Hematopoietic multipotent progenitor cell treated with erythropoietin and hydrocortisone succinate and interleukin-3 and kit ligand, for 8 days (in vitro differentiated cells): ENCODE data around the gene ACP2.
"Not testable (repeated sequence)": the region's sequence is repeated elsewhere in the genome, so short reads cannot be mapped to it uniquely, and the experiment has no call there.

Experiments
- DNase-seq: peaks from one replicate; pipeline ENCODE4 v3.0.0-alpha.2; 2015

Gene ACP2

DNA sequence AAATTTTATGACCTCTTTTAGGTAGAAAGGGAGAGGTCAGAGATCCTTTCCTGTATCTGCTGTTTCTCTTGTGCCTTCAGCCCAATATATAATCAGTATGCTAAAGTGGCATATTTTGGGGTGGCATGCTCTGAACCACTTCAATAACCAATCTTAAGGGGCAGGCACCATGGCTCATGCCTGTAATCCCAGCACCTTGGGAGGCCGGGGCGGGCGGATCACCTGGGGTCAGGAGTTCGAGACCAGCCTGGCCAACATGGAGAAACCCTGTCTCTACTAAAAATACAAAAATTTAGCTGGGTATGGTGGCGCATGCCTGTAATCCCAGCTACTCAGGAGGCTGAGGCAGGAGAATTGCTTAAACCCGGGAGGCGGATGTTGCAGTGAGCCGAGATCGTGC is 50.5 kb downstream of the ACP2 start:
- DNase-seq, result not testable (repeated sequence)

DNA sequence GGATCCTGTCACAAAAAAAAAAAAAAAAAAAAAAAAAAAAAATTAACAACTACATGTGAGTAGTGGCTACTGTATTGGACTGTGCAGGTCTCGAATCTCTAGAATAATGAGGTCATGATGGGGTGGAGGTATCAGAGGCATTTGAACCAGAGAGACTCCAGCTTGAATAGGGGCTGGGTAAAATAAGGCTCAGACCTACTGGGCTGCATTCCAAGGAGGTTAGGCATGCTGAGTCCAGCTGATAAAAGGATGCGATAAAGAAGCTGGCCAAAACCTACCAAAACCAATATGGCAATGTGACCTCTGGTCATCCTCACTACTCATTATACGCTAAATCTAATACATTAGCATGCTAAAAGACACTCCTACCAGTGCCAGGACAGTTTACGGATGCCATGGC is 56.5 kb downstream of the ACP2 start:
- DNase-seq, result peak; percentile 25

DNA sequence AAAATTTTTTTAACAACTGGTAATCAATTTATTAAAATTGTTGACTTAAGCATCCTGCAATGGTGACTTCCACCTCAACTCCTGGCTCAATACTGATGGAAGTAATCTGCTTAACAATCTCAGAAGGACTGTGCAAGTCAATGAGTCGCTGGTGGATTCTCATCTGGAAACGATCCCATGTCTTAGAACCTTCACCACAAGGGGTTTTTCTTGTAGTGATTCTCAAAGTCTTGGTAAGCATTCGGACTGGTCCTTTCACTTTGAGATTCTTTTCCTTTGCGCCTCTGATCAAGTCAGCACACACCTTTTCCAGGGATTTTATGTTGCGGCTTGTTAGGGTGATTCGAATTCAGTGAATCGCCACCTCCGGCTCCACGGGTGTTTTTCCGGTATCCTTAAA is 57.5 kb downstream of the ACP2 start:
- DNase-seq, result not testable (repeated sequence)
